Activated T-helper 1 cell treated with anti-CD3 and anti-CD28 coated beads, Interleukin-12 subunit alpha, Interleukin-12 subunit beta, Interleukin-2, Interleukin-4 antibody, amounts not matched to agents 30 ng/mL and 10 ng/mL and 1 ng/mL, durations not matched to agents 14 hours and 24 hours and 36 hours (primary cell): ENCODE data around the gene VGLL3. TPM values are rescaled to one million over a fixed set of nuclear protein-coding genes. Genes with fewer than 3 reads are reported as not detected.

ENCODE experiments used
- DNase-seq: peaks from one replicate; pipeline ENCODE4 v3.0.0; 2021; ENCODE audit warnings: low spot score
- H3K27ac Mint-ChIP-seq: one replicate; pipeline ENCODE4 v1.8.0; 2021; ENCODE audit warnings: mild to moderate bottlenecking, mixed read lengths
- H3K27me3 Mint-ChIP-seq: one replicate; pipeline ENCODE4 v1.8.0; 2022; ENCODE audit warnings: mild to moderate bottlenecking, moderate library complexity, mixed read lengths; ENCODE audit not compliant: insufficient read depth
- H3K36me3 Mint-ChIP-seq: one replicate; pipeline ENCODE4 v1.8.0; 2021; ENCODE audit warnings: low read depth, mixed read lengths
- H3K4me1 Mint-ChIP-seq: one replicate; pipeline ENCODE4 v1.8.0; 2021; ENCODE audit warnings: low read depth, mixed read lengths
- H3K4me3 Mint-ChIP-seq: one replicate; pipeline ENCODE4 v1.8.0; 2021; ENCODE audit warnings: mild to moderate bottlenecking, moderate library complexity, mixed read lengths
- H3K9me3 Mint-ChIP-seq: one replicate; pipeline ENCODE4 v1.8.0; 2021; ENCODE audit warnings: mixed read lengths
- intact Hi-C: fragments of 100-400 bp; cut with micrococcal nuclease; formaldehyde crosslinking; loops from one replicate; pipeline ENCODE4 v1.15.1; 2024
- total RNA-seq: library from RNA; stranded (reverse); gene quantifications from 2 replicates; pipeline ENCODE4 v1.2.3, GENCODE V29; 2022

Gene VGLL3
- total RNA-seq, 1 donor from 2014 or later, result not detected

DNA sequence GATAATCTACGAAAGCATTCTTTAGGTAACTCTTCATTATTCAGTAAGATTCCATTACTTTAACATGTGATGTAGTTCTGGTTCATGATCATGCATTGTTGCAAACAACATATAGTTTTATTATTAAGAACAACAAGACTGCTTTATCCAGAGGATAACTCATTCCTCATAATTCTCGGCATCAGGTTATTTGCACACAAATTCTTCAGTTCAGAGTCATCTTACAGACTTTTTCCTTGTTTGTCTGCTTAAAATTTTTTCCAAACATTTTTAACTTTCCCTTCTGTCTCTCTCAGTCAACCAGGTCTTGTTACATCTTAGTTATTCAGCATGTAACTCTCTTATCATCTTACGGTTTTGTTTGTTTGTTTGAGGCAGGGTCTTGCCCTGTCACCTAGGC, 60.1 kb downstream of the VGLL3 start:
- no peaks in the 10 kb centered on the region for H3K9me3 Mint-ChIP-seq
- no peaks in the 10 kb centered on the region for H3K4me1 Mint-ChIP-seq
- no peaks in the 10 kb centered on the region for H3K27me3 Mint-ChIP-seq

GRCh38 chr3:86930181-86930580, 60.8 kb downstream of the VGLL3 start:
- H3K36me3 Mint-ChIP-seq, result no peaks in the 10 kb centered on the region
- intact Hi-C loops, result no loop called here

More for the DNA sequence above, 60.1 kb downstream of the VGLL3 start:
- Mint-ChIP-seq H3K36me3 (no peaks in the 10 kb centered on the region), H3K4me3 (no peak overlapping the region), H3K27ac (no peak overlapping the region)
- intact Hi-C loops, result no loop called here
- DNase-seq, result no peak

DNA sequence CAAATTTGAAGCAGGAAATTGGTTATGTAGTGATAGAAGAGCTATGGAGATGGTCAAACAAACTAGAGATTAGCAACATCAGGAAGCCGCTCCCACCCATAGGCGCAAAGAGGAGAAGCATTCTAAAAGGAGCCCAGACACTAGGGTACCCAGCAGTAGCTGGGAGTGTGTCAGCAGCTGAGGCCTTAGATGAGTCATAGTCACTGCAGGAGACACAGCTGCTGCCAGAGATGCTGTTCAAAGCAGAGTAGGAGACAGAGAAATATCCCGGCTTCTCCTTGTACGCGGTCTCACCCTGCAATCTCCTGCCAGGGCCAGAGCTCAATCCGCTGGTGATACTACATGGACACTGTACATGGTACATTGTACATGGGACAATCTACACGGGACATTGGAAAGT, 61.9 kb downstream of the VGLL3 start:
- no peak for DNase-seq
- H3K27ac Mint-ChIP-seq, result no peak overlapping the region
- H3K4me3 Mint-ChIP-seq, result no peak overlapping the region
- H3K4me1 Mint-ChIP-seq, result no peaks in the 10 kb centered on the region
- no peaks in the 10 kb centered on the region for H3K27me3 Mint-ChIP-seq
- H3K9me3 Mint-ChIP-seq, result no peaks in the 10 kb centered on the region
- intact Hi-C loops, result no loop called here
- no peaks in the 10 kb centered on the region for H3K36me3 Mint-ChIP-seq

More at GRCh38 chr3:86930181-86930580, 60.8 kb downstream of the VGLL3 start:
- no peak overlapping the region for H3K4me3 Mint-ChIP-seq
- no peaks in the 10 kb centered on the region for H3K27me3 Mint-ChIP-seq
- H3K27ac Mint-ChIP-seq, result no peak overlapping the region
- no peaks in the 10 kb centered on the region for H3K9me3 Mint-ChIP-seq
- no peaks in the 10 kb centered on the region for H3K4me1 Mint-ChIP-seq
- no peak for DNase-seq

DNA sequence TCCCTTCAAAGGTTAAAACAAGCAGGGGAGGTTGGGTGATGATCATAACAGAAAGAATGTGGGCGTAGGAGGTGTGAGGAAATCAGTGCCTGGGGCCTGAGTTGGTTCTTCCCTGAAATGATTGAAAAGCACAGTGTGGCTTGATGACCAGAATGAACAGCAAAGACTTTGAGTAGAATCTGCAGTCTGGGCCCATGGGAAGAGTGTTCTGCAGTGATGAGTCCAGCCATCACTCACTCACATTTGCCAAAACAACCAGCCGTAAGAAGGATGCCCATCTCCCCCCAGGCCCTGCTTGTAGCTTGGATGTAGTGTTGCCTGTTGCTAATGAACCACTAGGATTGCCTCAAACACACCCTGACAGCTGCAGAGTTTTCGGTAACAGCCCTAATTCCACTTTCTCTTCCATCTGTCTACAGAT, 67.9 kb downstream of the VGLL3 start:
- Mint-ChIP-seq H3K9me3 (no peaks in the 10 kb centered on the region), H3K4me3 (no peak overlapping the region), H3K27me3 (no peaks in the 10 kb centered on the region), H3K36me3 (no peaks in the 10 kb centered on the region), H3K4me1 (no peaks in the 10 kb centered on the region), H3K27ac (no peak overlapping the region)
- no peak for DNase-seq
- intact Hi-C loops, result no loop called here

- DNase-seq, result no peak
- intact Hi-C loops, result no loop called here
- no peaks in the 10 kb centered on the region for H3K36me3 Mint-ChIP-seq
- H3K4me3 Mint-ChIP-seq, result no peak overlapping the region
- no peaks in the 10 kb centered on the region for H3K27me3 Mint-ChIP-seq
- no peaks in the 10 kb centered on the region for H3K4me1 Mint-ChIP-seq
- H3K27ac Mint-ChIP-seq, result no peak overlapping the region
- no peaks in the 10 kb centered on the region for H3K9me3 Mint-ChIP-seq
These were observed 68.8 kb downstream of the VGLL3 start for GRCh38 chr3:86921971-86922680.

GRCh38 chr3:86914670-86915069, 76.3 kb downstream of the VGLL3 start:
- intact Hi-C loops, result no loop called here
- Mint-ChIP-seq H3K4me3 (no peak overlapping the region), H3K4me1 (no peaks in the 10 kb centered on the region), H3K9me3 (no peaks in the 10 kb centered on the region), H3K27me3 (no peaks in the 10 kb centered on the region), H3K27ac (no peak overlapping the region), H3K36me3 (no peaks in the 10 kb centered on the region)
- DNase-seq, result no peak

- Mint-ChIP-seq H3K9me3 (no peaks in the 10 kb centered on the region), H3K36me3 (no peaks in the 10 kb centered on the region), H3K27me3 (no peaks in the 10 kb centered on the region), H3K27ac (no peak overlapping the region), H3K4me3 (no peak overlapping the region), H3K4me1 (no peaks in the 10 kb centered on the region)
- intact Hi-C loops, result no loop called here
- no peak for DNase-seq
These were observed 77.8 kb downstream of the VGLL3 start for GRCh38 chr3:86913160-86913559.

DNA sequence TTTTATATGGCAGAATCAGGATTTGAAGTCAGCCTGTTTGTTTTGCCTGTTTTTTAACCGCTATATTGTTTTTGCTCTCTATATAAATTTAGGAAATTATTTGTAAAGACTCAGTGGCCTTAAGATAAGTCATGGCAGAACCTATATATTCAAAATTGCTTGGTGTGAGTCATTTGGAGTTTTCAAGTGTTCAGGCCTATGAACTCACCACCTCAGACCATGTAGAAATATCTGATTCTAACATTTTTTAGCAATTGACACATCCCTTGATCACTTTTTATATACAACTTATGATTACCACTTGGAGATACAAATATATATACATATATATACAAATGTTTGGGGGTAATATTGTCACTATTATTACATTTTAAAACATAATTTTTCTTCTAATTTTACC, 95.7 kb downstream of the VGLL3 start:
- H3K4me1 Mint-ChIP-seq, result no peaks in the 10 kb centered on the region
- no peak overlapping the region for H3K27ac Mint-ChIP-seq
- no peaks in the 10 kb centered on the region for H3K9me3 Mint-ChIP-seq
- no peaks in the 10 kb centered on the region for H3K27me3 Mint-ChIP-seq
- H3K4me3 Mint-ChIP-seq, result no peak overlapping the region
- intact Hi-C loops, result no loop called here
- no peaks in the 10 kb centered on the region for H3K36me3 Mint-ChIP-seq
- no peak for DNase-seq

DNA sequence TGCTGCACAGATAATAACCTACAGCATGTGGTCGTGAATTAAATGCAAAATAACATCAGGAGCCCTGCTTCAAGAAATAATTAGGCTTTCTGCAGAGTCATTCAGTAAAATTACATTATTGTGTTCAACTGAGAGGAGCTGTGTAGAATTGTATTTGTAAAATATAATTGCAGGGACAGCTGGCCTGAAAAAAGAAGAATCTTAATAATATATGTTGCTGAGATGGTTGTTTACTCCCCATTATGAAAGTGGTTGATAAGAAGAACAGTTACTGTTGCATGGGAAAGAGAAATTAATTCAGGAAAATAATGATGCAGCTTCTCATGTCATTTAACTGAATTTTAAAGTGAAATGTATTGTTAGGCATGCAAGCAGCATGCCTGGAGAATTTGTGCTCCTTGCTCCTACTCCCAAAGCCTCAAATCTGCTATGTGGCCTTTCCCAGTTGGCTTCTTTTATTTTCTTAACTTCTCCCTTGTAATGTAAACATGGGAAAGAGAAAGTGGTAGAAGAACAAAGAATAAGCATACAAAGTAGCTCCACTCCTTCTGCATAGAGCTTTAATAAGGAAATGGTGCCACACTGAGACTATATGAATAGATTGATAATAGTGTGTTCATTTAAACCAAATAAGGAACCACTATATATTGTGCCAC, 100.1 kb downstream of the VGLL3 start:
- H3K27ac Mint-ChIP-seq, result no peak overlapping the region
- no peak overlapping the region for H3K4me3 Mint-ChIP-seq
- no peaks in the 10 kb centered on the region for H3K9me3 Mint-ChIP-seq
- no peaks in the 10 kb centered on the region for H3K4me1 Mint-ChIP-seq
- H3K36me3 Mint-ChIP-seq, result no peaks in the 10 kb centered on the region
- intact Hi-C loops, result no loop called here
- DNase-seq, result no peak
- H3K27me3 Mint-ChIP-seq, result peaks cover 2% of the 10 kb centered on the region

Other genes with a start within 250 kb of the VGLL3 start
- 28.2 and 29.6 TPM in 2 replicates for gene CHMP2B, start 236.2 kb upstream of the VGLL3 start, total RNA-seq